ENCODE measurements around the gene NGLY1. TPM values are rescaled to one million over a fixed set of nuclear protein-coding genes. Genes with fewer than 3 reads are reported as not detected.

NGLY1 gene
- total RNA-seq, 2 experiments from 2014 or later = 88.1 to 142 TPM

DNA sequence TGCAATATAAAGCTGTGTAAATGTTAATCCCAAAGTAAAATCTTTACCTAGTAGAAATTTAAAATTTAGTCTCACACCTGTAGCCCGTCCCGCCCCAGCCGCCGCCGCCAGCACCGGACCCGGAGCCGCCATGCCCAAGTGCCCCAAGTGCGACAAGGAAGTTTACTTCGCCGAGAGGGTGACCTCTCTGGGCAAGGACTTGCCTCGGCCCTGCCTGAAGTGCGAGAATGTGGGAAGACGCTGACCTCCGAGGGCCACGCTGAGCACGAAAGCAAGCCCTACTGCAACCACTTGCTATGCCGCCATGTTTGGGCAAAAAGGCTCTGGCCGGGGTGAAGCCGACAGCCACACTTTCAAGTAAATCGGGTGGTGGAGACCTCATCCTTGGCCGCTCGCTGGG is 96.5 kb downstream of the NGLY1 start:
- Histone ChIP-seq H3K4me2 (ENCODE audit: low read length) (no peak overlapping the region), H3K36me3 (ENCODE audit: insufficient read depth, low read length) (no peaks in the 10 kb centered on the region), H4K20me1 (ENCODE audit: insufficient read depth, low read length) (no peaks in the 10 kb centered on the region), H3K9me2 (ENCODE audit: insufficient read depth, low read length) (no peaks in the 10 kb centered on the region), H3K9me3 (ENCODE audit: low read length) (no peaks in the 10 kb centered on the region), H2AFZ (ENCODE audit: low read length) (no peak overlapping the region), H3K4me1 (ENCODE audit: insufficient read depth, low read length, poor library complexity, severe bottlenecking) (no peaks in the 10 kb centered on the region), H3K27ac (ENCODE audit: low read depth, low read length, poor library complexity, severe bottlenecking) (no peak overlapping the region), H3K79me2 (ENCODE audit: insufficient read depth, low read depth, low read length) (no peaks in the 10 kb centered on the region), H3K4me3 (ENCODE audit: low read depth, low read length, poor library complexity, severe bottlenecking) (no peak overlapping the region)
- POLR2A ChIA-PET = no interaction called here
- TF ChIP-seq, protein P1, sequence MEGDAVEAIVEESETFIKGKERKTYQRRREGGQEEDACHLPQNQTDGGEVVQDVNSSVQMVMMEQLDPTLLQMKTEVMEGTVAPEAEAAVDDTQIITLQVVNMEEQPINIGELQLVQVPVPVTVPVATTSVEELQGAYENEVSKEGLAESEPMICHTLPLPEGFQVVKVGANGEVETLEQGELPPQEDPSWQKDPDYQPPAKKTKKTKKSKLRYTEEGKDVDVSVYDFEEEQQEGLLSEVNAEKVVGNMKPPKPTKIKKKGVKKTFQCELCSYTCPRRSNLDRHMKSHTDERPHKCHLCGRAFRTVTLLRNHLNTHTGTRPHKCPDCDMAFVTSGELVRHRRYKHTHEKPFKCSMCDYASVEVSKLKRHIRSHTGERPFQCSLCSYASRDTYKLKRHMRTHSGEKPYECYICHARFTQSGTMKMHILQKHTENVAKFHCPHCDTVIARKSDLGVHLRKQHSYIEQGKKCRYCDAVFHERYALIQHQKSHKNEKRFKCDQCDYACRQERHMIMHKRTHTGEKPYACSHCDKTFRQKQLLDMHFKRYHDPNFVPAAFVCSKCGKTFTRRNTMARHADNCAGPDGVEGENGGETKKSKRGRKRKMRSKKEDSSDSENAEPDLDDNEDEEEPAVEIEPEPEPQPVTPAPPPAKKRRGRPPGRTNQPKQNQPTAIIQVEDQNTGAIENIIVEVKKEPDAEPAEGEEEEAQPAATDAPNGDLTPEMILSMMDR (conservative IDR thresholded peaks at IDR 0.05; ENCODE audit: low read length) = no peak
- no peak for TF ChIP-seq EZH2phosphoT487 (IDR thresholded peaks at IDR 0.05; ENCODE audit: borderline replicate concordance, low read depth, low read length)
- no TSS peak for BruUV-seq (replicated peaks)
- no peak for DNase-seq (ENCODE audit: low spot score)
- CTCF ChIA-PET (ENCODE audit: unreplicated experiment) = no interaction called here
- intact Hi-C loops (cut with micrococcal nuclease; ENCODE audit: unreplicated experiment) = no loop called here

DNA sequence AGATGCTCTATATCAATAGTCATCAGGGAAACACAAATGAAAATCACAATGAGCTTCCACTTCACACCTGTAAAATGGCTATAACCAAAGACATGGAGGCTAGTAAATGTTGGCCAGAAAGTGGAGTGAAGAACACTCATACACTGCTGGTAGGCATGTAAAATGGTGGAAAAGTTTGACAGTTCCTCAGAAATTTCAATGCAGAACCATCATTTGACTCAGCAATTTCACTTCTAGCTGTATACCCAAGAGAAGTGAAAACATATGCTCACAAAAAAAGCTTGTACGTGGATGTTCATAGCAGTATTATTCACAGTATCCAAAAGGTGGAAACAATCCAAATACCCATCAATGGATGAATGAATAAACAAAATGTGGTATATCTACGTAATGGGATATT is 99.4 kb downstream of the NGLY1 start:
- no peak overlapping the region for H3K4me2 ChIP-seq (ENCODE audit: low read length)
- H3K79me2 ChIP-seq (ENCODE audit: insufficient read depth, low read depth, low read length) = no peaks in the 10 kb centered on the region
- no peaks in the 10 kb centered on the region for H3K9me3 ChIP-seq (ENCODE audit: low read length)
- BruUV-seq (replicated peaks) = no TSS peak
- intact Hi-C loops (cut with micrococcal nuclease; ENCODE audit: unreplicated experiment) = no loop called here
- H3K4me3 ChIP-seq (ENCODE audit: low read depth, low read length, poor library complexity, severe bottlenecking) = no peak overlapping the region
- H2AFZ ChIP-seq (ENCODE audit: low read length) = no peak overlapping the region
- H3K36me3 ChIP-seq (ENCODE audit: insufficient read depth, low read length) = no peaks in the 10 kb centered on the region
- no peak overlapping the region for H3K27ac ChIP-seq (ENCODE audit: low read depth, low read length, poor library complexity, severe bottlenecking)
- ChIA-PET CTCF (ENCODE audit: unreplicated experiment) (interaction anchor here (0.6 kb wide), 1 partner anchor 19 kb away, joined by 3 read pairs; no protein-coding TSS in a partner anchor), POLR2A (interaction anchor here (0.7 to 2.3 kb wide), 5 partner anchors 11 to 23 kb away, joined by 4 to 13 read pairs (median 5); no protein-coding TSS in a partner anchor)
- TF ChIP-seq EZH2phosphoT487 (IDR thresholded peaks at IDR 0.05; ENCODE audit: borderline replicate concordance, low read depth, low read length) = no peak
- TF ChIP-seq, protein P1 (conservative IDR thresholded peaks at IDR 0.05; ENCODE audit: low read length) = no peak
- H4K20me1 ChIP-seq (ENCODE audit: insufficient read depth, low read length) = no peaks in the 10 kb centered on the region
- H3K9me2 ChIP-seq (ENCODE audit: insufficient read depth, low read length) = no peaks in the 10 kb centered on the region
- DNase-seq (ENCODE audit: low spot score) = no peak
- no peaks in the 10 kb centered on the region for H3K4me1 ChIP-seq (ENCODE audit: insufficient read depth, low read length, poor library complexity, severe bottlenecking)

DNA sequence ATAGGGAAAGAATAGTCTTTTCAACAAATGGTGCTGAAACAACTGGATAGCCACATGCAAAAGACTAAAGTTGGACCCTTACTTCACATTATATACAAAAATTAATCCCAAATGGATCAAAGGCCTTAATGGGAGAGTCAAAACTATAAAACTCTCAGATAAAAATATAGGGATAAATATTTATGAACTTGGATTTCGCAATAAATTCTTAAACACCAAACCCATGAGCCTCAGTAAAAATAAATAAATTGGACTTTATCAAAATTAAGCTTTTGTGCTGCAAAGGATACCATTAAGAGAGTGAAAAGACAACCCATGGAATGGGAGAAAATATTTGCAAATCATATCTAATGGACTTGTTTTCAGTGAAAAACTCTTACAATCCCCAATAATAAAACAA is 99.8 kb downstream of the NGLY1 start:
- no peak overlapping the region for H3K4me2 ChIP-seq (ENCODE audit: low read length)
- no TSS peak for BruUV-seq (replicated peaks)
- DNase-seq (ENCODE audit: low spot score) = no peak
- no peaks in the 10 kb centered on the region for H3K9me3 ChIP-seq (ENCODE audit: low read length)
- H3K4me1 ChIP-seq (ENCODE audit: insufficient read depth, low read length, poor library complexity, severe bottlenecking) = no peaks in the 10 kb centered on the region
- no peak overlapping the region for H3K27ac ChIP-seq (ENCODE audit: low read depth, low read length, poor library complexity, severe bottlenecking)
- no peak overlapping the region for H2AFZ ChIP-seq (ENCODE audit: low read length)
- TF ChIP-seq, protein P1 (conservative IDR thresholded peaks at IDR 0.05; ENCODE audit: low read length) = no peak
- TF ChIP-seq EZH2phosphoT487 (IDR thresholded peaks at IDR 0.05; ENCODE audit: borderline replicate concordance, low read depth, low read length) = no peak
- no peaks in the 10 kb centered on the region for H4K20me1 ChIP-seq (ENCODE audit: insufficient read depth, low read length)
- ChIA-PET CTCF (ENCODE audit: unreplicated experiment) (no interaction called here), POLR2A (interaction anchor here (0.7 to 1.2 kb wide), 4 partner anchors 10 to 23 kb away, joined by 4 to 7 read pairs (median 4); no protein-coding TSS in a partner anchor)
- H3K79me2 ChIP-seq (ENCODE audit: insufficient read depth, low read depth, low read length) = no peaks in the 10 kb centered on the region
- no peaks in the 10 kb centered on the region for H3K9me2 ChIP-seq (ENCODE audit: insufficient read depth, low read length)
- H3K4me3 ChIP-seq (ENCODE audit: low read depth, low read length, poor library complexity, severe bottlenecking) = no peak overlapping the region
- H3K36me3 ChIP-seq (ENCODE audit: insufficient read depth, low read length) = no peaks in the 10 kb centered on the region
- intact Hi-C loops (cut with micrococcal nuclease; ENCODE audit: unreplicated experiment) = no loop called here
